Islet of Langerhans (tissue), 1 donor: ENCODE results near the gene SLCO4A1.

ENCODE experiments used
- FAIRE-seq: peaks from one replicate; lab custom pipeline; 2011; peaks lifted over from hg19 to GRCh38; lab: Jason Lieb, UNC

Gene SLCO4A1

GRCh38 chr20:62642051-62642665 is at the start of gene SLCO4A1:
SLCO4A1 (plus strand) TSS chr20:62642503; CDS start chr20:62656455, 13,952 bp downstream.
- no peak for FAIRE-seq

GRCh38 chr20:62592506-62593177 is 49.7 kb upstream of the SLCO4A1 start:
- no peak for FAIRE-seq

- FAIRE-seq: no peak
Measured at GRCh38 chr20:62593616-62594015, 48.7 kb upstream of the SLCO4A1 start.

- FAIRE-seq: no peak
Measured at GRCh38 chr20:62595069-62595468, 47.2 kb upstream of the SLCO4A1 start.

GRCh38 chr20:62595491-62595890 is 46.8 kb upstream of the SLCO4A1 start:
- FAIRE-seq: no peak

GRCh38 chr20:62596486-62596885 is 45.8 kb upstream of the SLCO4A1 start:
- FAIRE-seq: no peak

- FAIRE-seq: no peak
Measured at GRCh38 chr20:62596921-62597320, 45.4 kb upstream of the SLCO4A1 start.

- no peak for FAIRE-seq
Measured at GRCh38 chr20:62597416-62598115, 44.7 kb upstream of the SLCO4A1 start.

- no peak for FAIRE-seq
Measured at GRCh38 chr20:62598761-62599194, 43.5 kb upstream of the SLCO4A1 start.

- FAIRE-seq: no peak
Measured at GRCh38 chr20:62599216-62600110, 42.8 kb upstream of the SLCO4A1 start.

GRCh38 chr20:62601172-62601571 is 41.1 kb upstream of the SLCO4A1 start:
- no peak for FAIRE-seq

GRCh38 chr20:62601714-62602113 is 40.6 kb upstream of the SLCO4A1 start:
- no peak for FAIRE-seq

- no peak for FAIRE-seq
Measured at GRCh38 chr20:62602550-62602949, 39.8 kb upstream of the SLCO4A1 start.

GRCh38 chr20:62603021-62603906 is 39.0 kb upstream of the SLCO4A1 start:
- FAIRE-seq: no peak

GRCh38 chr20:62603907-62604785 is 38.2 kb upstream of the SLCO4A1 start:
- no peak for FAIRE-seq

- FAIRE-seq: no peak
Measured at GRCh38 chr20:62604796-62605195, 37.5 kb upstream of the SLCO4A1 start.

GRCh38 chr20:62605236-62605943 is 36.9 kb upstream of the SLCO4A1 start:
- no peak for FAIRE-seq

GRCh38 chr20:62606016-62606415 is 36.3 kb upstream of the SLCO4A1 start:
- no peak for FAIRE-seq

GRCh38 chr20:62606551-62607201 is 35.6 kb upstream of the SLCO4A1 start:
- no peak for FAIRE-seq
